SK-N-MC (cell line): ENCODE data around the gene OSBPL1A.

Experiments
- EZH2 ChIP-seq: fragments of 200-600 bp; sonication (generic); IDR thresholded peaks from one replicate; pipeline ENCODE4 v1.6.1; 2017; ENCODE audit warnings: antibody characterized with exemption
- FOXP2 ChIP-seq: optimal IDR thresholded peaks from 2 replicates; pipeline ENCODE3; 2011; ENCODE audit warnings: mild to moderate bottlenecking, moderate library complexity; ENCODE audit not compliant: insufficient read depth; ENCODE audit errors: extremely low read length, control extremely low read depth
- POLR2AphosphoS5 ChIP-seq: IDR thresholded peaks from 2 replicates; pipeline ENCODE4 v1.6.1; 2012; ENCODE audit warnings: mild to moderate bottlenecking, low read depth, low read length, borderline replicate concordance

GRCh38 chr18:24140697-24141096, 256.9 kb downstream of the OSBPL1A start:
- no peak for TF ChIP-seq POLR2AphosphoS5
- no peak for TF ChIP-seq EZH2
- TF ChIP-seq FOXP2 = no peak
